HFFc6 (cell line): ENCODE results near the gene KCND3. TPM values are rescaled to one million over a fixed set of nuclear protein-coding genes. Genes with fewer than 3 reads are reported as not detected.

Source experiments
- DNase-seq: peaks from one replicate; pipeline ENCODE4 v3.0.0-alpha.2; 2018
- H3K27ac Mint-ChIP-seq: 2 replicates; pipeline ENCODE4 v1.8.0; 2020; ENCODE audit warnings: mild to moderate bottlenecking, mixed read lengths
- H3K27me3 Mint-ChIP-seq: 2 replicates; pipeline ENCODE4 v1.8.0; 2021; ENCODE audit warnings: mild to moderate bottlenecking, moderate library complexity, mixed read lengths; ENCODE audit not compliant: insufficient read depth
- H3K36me3 Mint-ChIP-seq: 2 replicates; pipeline ENCODE4 v1.8.0; 2021; ENCODE audit warnings: low read depth, mixed read lengths
- H3K4me1 Mint-ChIP-seq: 2 replicates; pipeline ENCODE4 v1.8.0; 2020; ENCODE audit warnings: low read depth, mixed read lengths
- H3K4me3 Mint-ChIP-seq: 2 replicates; pipeline ENCODE4 v1.8.0; 2020; ENCODE audit warnings: mild to moderate bottlenecking, moderate library complexity, mixed read lengths
- H3K9me3 Mint-ChIP-seq: 2 replicates; pipeline ENCODE4 v1.8.0; 2020; ENCODE audit warnings: mild to moderate bottlenecking, mixed read lengths
- total RNA-seq, 6 experiments: library from RNA; stranded (reverse); fragmentation: NEBNext Ultra II Directional; extraction: Animal tissue kit (Norgen Biotek cat#: 25700); gene quantifications; 2 replicates in 1 of 6; 3 replicates in 5 of 6; pipeline ENCODE4 v1.2.3, GENCODE V29; 2021
- TF ChIP-seq, protein P1 (sequence below): fragments of 200-600 bp; sonication (generic); IDR thresholded peaks from 2 replicates; pipeline ENCODE4 v1.5.0; 2021; ENCODE audit warnings: antibody characterized with exemption, mild to moderate bottlenecking

The KCND3 gene
- total RNA-seq, 6 experiments from 2014 or later, result 0.09 to 0.47 (median 0.12) TPM

DNA sequence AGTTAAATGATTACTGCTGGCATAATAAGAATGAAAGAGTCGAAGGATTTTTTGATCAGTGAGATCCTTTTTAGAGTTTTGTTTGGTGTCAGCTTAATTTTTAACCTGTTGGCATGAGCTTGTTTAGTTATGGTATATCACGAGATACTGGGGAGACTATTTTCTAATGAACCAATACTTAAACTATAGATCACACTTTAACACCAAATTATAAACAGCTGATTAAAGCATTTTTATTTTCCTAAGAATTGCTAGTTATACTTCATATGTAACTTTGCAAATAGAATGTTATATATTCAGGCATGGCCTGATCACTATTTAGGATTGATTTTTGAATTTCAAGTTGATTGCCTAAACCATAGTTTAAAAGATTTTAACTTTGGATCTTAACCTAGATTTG lies 227.8 kb downstream of the KCND3 start:
- peaks cover 31% of the 10 kb centered on the region for H3K36me3 Mint-ChIP-seq

DNA sequence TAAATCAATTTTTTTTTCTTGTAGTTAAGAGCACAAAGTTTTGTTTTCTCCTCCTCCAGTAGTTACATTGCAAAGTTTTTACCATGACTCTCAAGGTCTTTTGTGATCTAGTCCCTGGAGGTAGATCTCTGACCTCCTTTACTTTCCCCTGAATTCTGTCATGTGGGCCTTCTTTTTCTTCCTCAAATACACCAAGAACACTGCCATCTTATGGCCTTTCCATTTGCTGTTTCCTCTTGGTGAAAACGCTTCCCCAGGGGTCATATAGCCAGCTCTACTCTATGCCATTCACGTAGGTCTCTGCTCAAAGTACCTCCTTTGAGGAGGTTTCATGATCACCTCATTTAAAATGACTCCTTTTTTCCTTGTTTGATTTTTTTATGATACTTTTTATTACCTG lies 231.1 kb downstream of the KCND3 start:
- TF ChIP-seq, protein P1, sequence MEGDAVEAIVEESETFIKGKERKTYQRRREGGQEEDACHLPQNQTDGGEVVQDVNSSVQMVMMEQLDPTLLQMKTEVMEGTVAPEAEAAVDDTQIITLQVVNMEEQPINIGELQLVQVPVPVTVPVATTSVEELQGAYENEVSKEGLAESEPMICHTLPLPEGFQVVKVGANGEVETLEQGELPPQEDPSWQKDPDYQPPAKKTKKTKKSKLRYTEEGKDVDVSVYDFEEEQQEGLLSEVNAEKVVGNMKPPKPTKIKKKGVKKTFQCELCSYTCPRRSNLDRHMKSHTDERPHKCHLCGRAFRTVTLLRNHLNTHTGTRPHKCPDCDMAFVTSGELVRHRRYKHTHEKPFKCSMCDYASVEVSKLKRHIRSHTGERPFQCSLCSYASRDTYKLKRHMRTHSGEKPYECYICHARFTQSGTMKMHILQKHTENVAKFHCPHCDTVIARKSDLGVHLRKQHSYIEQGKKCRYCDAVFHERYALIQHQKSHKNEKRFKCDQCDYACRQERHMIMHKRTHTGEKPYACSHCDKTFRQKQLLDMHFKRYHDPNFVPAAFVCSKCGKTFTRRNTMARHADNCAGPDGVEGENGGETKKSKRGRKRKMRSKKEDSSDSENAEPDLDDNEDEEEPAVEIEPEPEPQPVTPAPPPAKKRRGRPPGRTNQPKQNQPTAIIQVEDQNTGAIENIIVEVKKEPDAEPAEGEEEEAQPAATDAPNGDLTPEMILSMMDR, result peak; percentile 58
- peaks cover 60% of the 10 kb centered on the region for H3K4me1 Mint-ChIP-seq
- DNase-seq, result no peak
- peak overlapping the region; percentile 67 for H3K27ac Mint-ChIP-seq
- H3K36me3 Mint-ChIP-seq, result peaks cover 25% of the 10 kb centered on the region
- no peaks in the 10 kb centered on the region for H3K9me3 Mint-ChIP-seq
- peak overlapping the region; percentile 38; the same call in 1 of the 2 replicates for H3K4me3 Mint-ChIP-seq
- H3K27me3 Mint-ChIP-seq, result no peaks in the 10 kb centered on the region; the same call in 1 of the 2 replicates

More for the DNA sequence above, 227.8 kb downstream of the KCND3 start:
- Mint-ChIP-seq H3K4me1 (peaks cover 48% of the 10 kb centered on the region), H3K9me3 (no peaks in the 10 kb centered on the region), H3K4me3 (peak overlapping the region; percentile 14), H3K27ac (peak overlapping the region; percentile 63), H3K27me3 (no peaks in the 10 kb centered on the region)
- TF ChIP-seq, protein P1, result no peak
- no peak for DNase-seq

DNA sequence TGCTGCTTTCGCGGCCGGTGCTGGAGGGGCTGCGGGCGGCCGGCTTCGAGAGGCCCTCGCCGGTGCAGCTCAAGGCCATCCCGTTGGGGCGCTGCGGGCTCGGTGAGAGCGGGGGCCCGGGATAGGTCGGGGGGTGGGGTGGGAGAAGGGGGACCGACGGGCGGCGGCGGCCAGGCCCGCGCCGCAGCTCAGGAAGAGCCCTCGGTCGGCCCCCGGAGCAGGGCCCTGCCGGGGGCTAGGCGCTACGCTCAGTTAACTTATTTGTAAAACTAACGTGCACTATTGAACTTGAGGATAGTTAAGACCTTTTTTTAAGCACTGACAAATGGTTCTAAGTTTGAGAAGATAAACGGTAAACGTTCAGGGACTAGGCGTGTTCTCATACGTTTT lies 233.3 kb downstream of the KCND3 start:
- Mint-ChIP-seq H3K36me3 (peaks cover 15% of the 10 kb centered on the region), H3K4me1 (peaks cover 40% of the 10 kb centered on the region)
- TF ChIP-seq, protein P1, result no peak

DNA sequence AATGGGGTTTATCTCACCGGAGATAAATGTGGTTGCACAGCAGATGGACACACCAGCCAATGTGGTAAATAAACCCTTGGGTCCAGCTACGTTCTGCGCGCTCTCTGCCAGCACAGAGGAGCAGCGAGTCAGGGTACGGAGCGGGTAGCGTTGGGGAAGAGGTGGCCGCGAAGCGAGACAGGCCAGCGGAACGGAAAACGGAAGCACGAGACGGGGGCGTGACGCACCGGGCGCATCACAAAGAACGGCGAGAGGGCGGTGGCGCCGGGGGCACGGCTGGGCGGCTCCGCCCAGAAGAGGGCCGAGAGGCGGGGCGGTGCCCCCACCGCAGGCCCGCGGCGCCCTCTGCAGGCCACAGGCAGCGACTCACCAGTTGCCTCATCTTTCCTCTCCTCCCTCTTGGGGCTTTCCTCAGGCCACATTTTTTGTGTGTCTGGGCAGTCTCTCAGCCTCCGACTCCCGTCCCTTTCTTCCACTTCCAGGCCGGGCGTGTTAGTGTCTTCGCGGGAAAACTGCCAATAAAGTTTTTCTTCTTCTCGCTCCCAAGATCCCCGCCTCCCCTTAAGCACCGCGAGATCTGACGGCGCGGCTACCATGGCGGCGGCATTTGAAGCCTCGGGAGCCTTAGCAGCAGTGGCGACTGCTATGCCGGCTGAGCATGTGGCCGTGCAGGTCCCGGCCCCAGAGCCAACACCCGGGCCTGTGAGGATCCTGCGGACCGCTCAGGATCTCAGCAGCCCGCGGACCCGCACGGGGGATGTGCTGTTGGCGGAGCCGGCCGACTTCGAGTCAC lies 233.9 kb downstream of the KCND3 start, which contains the start of gene DDX20:
DDX20 (plus strand) TSS at position 571 of the 793 bp plus-strand sequence; CDS start at position 595, 24 bp downstream.
- TF ChIP-seq, protein P1, result peak; percentile 89
- peak within 1 kb of the TSS; percentile 90 for H3K4me3 Mint-ChIP-seq
- H3K9me3 Mint-ChIP-seq, result no peaks in the 10 kb centered on the region
- peaks cover 15% of the 10 kb centered on the region for H3K36me3 Mint-ChIP-seq
- no peaks in the 10 kb centered on the region; the same call in 1 of the 2 replicates for H3K27me3 Mint-ChIP-seq
- H3K4me1 Mint-ChIP-seq, result peaks cover 34% of the 10 kb centered on the region
- H3K27ac Mint-ChIP-seq, result peak within 1 kb of the TSS; percentile 98
- DNase-seq, result peak; percentile 97

More for the DNA sequence above, 233.3 kb downstream of the KCND3 start:
- peak overlapping the region; percentile 90 for H3K4me3 Mint-ChIP-seq
- H3K27me3 Mint-ChIP-seq, result no peaks in the 10 kb centered on the region; the same call in 1 of the 2 replicates
- DNase-seq, result no peak
- no peaks in the 10 kb centered on the region for H3K9me3 Mint-ChIP-seq
- peak overlapping the region; percentile 98 for H3K27ac Mint-ChIP-seq

DNA sequence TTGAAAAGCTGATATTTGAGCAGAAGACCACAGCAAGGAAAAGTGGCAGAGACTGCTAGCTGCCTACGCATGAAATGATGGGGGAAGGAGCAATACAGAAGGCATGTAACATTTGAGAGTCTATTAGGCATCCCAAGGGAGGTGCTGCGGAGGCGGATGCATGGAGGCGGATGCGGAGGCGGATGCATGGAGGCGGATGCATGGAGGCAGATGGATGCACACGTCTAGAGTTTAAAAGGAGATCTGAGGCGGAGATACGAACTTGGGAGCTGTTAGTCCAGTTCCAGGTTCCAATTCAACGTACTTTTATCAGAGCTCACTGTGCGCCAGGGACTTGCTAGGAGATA lies 234.5 kb downstream of the KCND3 start:
- H3K4me3 Mint-ChIP-seq, result peak overlapping the region; percentile 90
- peaks cover 34% of the 10 kb centered on the region for H3K4me1 Mint-ChIP-seq
- no peaks in the 10 kb centered on the region for H3K9me3 Mint-ChIP-seq
- DNase-seq, result peak; percentile 53
- TF ChIP-seq, protein P1, result no peak
- no peaks in the 10 kb centered on the region; the same call in 1 of the 2 replicates for H3K27me3 Mint-ChIP-seq
- peaks cover 15% of the 10 kb centered on the region for H3K36me3 Mint-ChIP-seq
- peak overlapping the region; percentile 98 for H3K27ac Mint-ChIP-seq
